ENCODE results near the gene WNT6. TPM values are rescaled to one million over a fixed set of nuclear protein-coding genes. Genes with fewer than 3 reads are reported as not detected.

WNT6 gene
- total RNA-seq, 3 donors from 2014 or later: 0.11 TPM; not detected in 2

DNA sequence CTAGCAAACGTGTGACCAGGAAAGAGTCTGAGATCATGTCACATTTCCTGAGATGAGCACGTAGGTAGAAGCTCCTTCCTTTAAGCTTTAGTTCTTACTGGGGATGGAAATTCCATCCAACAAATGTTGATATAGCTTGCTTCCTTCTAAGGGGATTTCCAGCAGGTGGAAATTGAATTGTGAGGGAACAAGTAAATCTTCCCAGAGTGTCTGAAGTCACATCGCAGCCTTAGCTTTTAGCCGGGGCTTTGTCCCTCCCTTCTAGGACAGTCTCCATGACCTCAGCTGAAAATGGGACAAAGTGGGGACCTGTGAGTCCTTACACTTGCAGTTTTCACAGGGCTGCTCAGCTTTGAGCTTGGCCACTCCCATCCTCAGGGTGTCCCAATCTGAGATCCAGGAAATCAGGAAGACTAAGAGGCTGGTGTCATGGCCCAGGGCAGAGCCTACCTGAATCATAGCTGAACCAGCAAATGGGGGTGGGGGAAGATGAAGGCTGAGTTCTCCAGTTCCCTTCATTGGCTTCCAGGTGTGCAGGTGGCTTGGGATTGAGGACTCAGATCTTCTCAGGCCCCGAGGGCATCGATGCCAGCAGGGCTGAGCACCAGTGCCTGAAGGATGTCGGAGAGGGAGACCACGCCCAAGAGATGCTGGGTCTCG is 36.3 kb upstream of the WNT6 start:
- H3K36me3 Mint-ChIP-seq (ENCODE audit: insufficient read depth): no peaks in the 10 kb centered on the region

DNA sequence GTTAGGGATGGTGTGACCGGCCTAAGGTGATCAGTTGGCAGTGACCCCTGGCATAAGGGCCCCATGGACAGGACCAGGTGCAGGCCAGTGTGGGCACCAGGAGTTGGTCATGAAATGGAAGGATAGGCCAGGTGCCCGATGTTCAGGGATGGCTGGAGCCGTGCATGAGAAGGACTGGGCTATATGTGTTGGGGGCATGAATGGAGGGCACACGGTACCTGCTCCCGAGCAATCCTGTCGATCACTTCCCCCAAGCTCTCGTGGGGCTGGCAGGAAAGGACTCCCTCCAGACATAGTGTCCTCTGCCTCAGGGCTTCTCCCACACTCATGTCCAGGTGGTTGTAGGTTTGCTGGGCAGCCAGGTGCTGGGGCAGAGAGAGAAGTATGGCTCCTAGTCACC is 35.6 kb upstream of the WNT6 start:
- Mint-ChIP-seq H3K9me3 (no peaks in the 10 kb centered on the region), H3K4me3 (no peak overlapping the region), H3K27me3 (ENCODE audit: low read depth) (peaks cover 13% of the 10 kb centered on the region), H3K4me1 (ENCODE audit: low read depth) (no peaks in the 10 kb centered on the region), H3K36me3 (ENCODE audit: insufficient read depth) (no peaks in the 10 kb centered on the region)
- DNase-seq (no peak), ATAC-seq (no peak)

More for the DNA sequence above, 36.3 kb upstream of the WNT6 start:
- no peak overlapping the region for H3K4me3 Mint-ChIP-seq
- H3K9me3 Mint-ChIP-seq: no peaks in the 10 kb centered on the region
- peaks cover 11% of the 10 kb centered on the region for H3K27me3 Mint-ChIP-seq (ENCODE audit: low read depth)
- H3K4me1 Mint-ChIP-seq (ENCODE audit: low read depth): no peaks in the 10 kb centered on the region
- ATAC-seq (no peak), DNase-seq (no peak)

DNA sequence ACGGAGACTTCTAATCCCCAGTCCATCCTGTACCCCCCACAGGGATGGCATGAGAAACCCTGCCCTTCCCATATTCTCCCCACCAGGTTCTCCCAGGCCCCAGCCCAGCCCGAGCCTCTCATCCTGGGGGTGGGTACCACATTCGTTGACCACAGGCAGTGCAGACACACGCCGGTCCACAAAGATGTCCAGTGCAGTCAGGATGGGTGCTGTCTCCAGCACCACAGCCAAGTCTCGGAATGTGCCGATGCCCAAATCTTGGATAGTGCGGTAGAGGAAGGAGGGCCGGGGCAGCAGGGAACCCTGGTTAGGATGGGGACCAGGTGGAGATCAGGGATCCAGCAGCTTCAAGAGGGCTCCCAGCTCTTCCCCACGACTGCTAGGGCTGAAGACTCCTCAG is 32.8 kb upstream of the WNT6 start:
- DNase-seq (no peak), ATAC-seq (no peak)
- Mint-ChIP-seq H3K9me3 (no peaks in the 10 kb centered on the region), H3K36me3 (ENCODE audit: insufficient read depth) (no peaks in the 10 kb centered on the region), H3K4me1 (ENCODE audit: low read depth) (no peaks in the 10 kb centered on the region), H3K27me3 (ENCODE audit: low read depth) (peaks cover 19% of the 10 kb centered on the region), H3K4me3 (no peak overlapping the region)

- H3K27me3 Mint-ChIP-seq (ENCODE audit: low read depth): peaks cover 27% of the 10 kb centered on the region
- no peak overlapping the region for H3K4me3 Mint-ChIP-seq
- H3K4me1 Mint-ChIP-seq (ENCODE audit: low read depth): no peaks in the 10 kb centered on the region
- no peaks in the 10 kb centered on the region for H3K9me3 Mint-ChIP-seq
- no peak for ATAC-seq
- DNase-seq: no peak
- no peaks in the 10 kb centered on the region for H3K36me3 Mint-ChIP-seq (ENCODE audit: insufficient read depth)
These were observed 31.7 kb upstream of the WNT6 start for GRCh38 chr2:218827701-218828476.

GRCh38 chr2:218828477-218828778 is 31.2 kb upstream of the WNT6 start:
- Mint-ChIP-seq H3K4me3 (no peak overlapping the region), H3K36me3 (ENCODE audit: insufficient read depth) (no peaks in the 10 kb centered on the region), H3K9me3 (no peaks in the 10 kb centered on the region), H3K4me1 (ENCODE audit: low read depth) (no peaks in the 10 kb centered on the region), H3K27me3 (ENCODE audit: low read depth) (peaks cover 27% of the 10 kb centered on the region)
- DNase-seq (no peak), ATAC-seq (no peak)

DNA sequence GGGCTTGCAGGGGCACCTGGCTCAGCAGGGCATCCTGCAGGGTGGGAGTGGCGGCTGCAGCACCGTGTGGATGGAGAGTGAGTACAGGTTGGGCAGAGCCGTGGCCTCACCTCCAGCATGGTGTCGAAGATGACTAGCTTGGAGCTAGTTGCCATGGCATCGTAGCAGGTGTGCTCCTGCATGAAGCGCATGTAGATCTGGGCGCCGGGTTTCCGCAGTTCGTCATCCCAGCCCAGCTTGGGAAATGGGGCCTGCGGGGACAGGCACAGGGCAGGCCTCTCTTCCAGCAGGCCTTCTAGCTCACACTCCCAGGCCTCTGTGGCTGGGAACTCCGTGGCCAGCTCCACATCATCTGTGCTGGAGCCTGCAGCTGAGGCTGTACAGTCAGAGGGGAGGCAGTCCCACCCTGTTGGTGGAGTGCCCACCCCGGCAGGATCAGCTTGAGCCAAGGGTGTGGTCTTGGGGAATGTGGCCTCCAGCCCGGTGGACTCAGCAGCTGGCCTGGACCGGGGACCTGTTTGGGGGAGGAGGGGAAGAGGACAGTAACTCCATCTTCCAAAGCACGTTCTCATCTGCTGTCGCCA is 29.6 kb upstream of the WNT6 start:
- ATAC-seq (no peak), DNase-seq (no peak)
- Mint-ChIP-seq H3K4me1 (ENCODE audit: low read depth) (no peaks in the 10 kb centered on the region), H3K9me3 (no peaks in the 10 kb centered on the region), H3K36me3 (ENCODE audit: insufficient read depth) (no peaks in the 10 kb centered on the region), H3K27me3 (ENCODE audit: low read depth) (peaks cover 29% of the 10 kb centered on the region), H3K4me3 (no peak overlapping the region)

DNA sequence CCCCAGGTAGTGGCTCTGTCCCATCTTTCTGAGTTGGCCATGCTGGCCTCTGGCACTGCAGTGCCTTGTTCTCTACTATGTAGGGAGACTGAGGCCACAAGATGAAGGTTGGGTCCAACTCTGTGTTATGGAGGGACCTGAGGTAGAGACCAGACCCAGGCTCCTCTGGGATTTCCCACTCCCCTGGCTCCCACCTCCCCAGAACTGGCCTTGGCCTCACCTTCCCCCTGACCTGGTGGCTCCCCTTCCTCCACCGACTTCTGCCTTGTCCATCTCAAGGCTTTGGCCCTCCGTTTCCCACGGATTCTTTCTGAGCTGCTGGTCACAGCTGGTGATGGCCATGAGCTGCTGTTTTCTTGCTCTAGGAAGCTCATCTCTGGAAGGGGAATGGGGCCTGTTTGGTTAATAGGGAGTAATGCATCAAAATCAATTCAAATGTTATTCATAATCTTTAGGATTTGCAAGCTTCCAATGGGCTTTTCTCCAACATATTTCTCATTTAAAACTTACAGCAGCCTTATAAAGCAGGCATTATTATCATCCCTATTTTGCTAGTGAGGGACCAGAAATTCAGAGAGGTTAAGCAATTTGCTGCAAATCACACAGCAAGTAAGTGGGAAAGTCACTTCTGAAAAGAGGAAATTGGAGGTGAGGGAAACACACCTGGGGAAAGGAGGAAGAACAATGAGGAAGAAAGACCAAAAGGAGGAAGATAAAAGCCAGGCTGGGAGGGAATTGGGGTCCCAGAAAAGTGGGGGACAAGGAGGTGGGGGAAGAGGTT is 28.9 kb upstream of the WNT6 start:
- no peaks in the 10 kb centered on the region for H3K9me3 Mint-ChIP-seq
- H3K27me3 Mint-ChIP-seq (ENCODE audit: low read depth): peaks cover 31% of the 10 kb centered on the region
- H3K4me1 Mint-ChIP-seq (ENCODE audit: low read depth): no peaks in the 10 kb centered on the region
- no peak overlapping the region for H3K4me3 Mint-ChIP-seq
- H3K36me3 Mint-ChIP-seq (ENCODE audit: insufficient read depth): no peaks in the 10 kb centered on the region
- DNase-seq (no peak), ATAC-seq (no peak)

DNA sequence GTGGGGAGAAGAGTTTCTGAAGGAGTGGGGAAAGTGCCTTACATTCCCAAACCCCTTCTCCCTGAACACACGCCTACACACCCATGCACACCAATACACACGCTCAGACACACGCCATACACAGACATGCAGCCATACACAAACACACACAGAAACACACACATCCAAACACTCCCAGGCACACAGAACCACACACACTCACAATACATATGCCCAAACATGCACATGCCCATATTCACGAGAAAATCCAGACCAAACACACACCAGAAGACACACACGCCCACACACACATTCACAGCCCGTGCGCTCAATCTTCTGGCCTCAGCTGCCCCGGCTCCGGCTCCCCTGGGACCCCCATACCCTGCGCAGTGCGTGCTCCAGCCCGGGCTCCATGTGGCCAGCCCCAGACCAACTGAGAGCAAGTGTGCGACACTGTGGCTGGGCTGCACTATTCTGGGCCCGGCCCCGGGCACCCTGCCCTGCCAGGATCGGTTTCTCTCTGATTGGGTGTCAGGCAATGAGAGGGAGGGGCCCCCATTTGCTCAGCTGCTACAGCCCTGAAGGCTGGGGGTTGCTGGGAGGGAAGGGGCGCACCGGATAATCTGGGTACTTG is 28.1 kb upstream of the WNT6 start, which contains the start of gene PRKAG3:
Gene PRKAG3, minus strand, starts transcription at position 426 of the 613 bp plus-strand sequence.
- Mint-ChIP-seq H3K9me3 (no peaks in the 10 kb centered on the region), H3K27me3 (ENCODE audit: low read depth) (peaks cover 31% of the 10 kb centered on the region), H3K36me3 (ENCODE audit: insufficient read depth) (no peaks in the 10 kb centered on the region), H3K4me1 (ENCODE audit: low read depth) (no peaks in the 10 kb centered on the region), H3K4me3 (no peak within 1 kb of the TSS)
- DNase-seq: no peak
- ATAC-seq: no peak

DNA sequence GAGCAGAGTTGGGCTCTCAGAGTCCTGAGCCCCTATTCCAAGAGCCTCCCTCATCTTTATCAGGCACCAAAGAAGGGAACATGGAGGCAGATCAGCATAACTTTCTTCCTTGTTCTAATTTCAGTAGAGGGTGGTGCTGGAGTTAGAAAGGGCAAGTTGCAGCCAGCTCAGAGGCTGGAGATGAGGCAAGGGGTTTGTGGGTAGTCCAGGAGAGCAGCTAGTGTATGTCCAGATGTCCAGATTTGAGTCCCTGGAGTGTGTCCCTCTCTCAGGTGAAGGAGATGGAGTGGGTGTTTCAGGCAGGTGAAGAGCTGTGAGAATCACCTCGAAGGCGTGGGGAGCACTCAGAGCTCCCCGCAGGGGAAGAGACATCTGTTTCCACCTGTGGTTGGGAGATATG is 27.5 kb upstream of the WNT6 start:
- DNase-seq (no peak), ATAC-seq (no peak)
- H3K4me1 Mint-ChIP-seq (ENCODE audit: low read depth): no peaks in the 10 kb centered on the region
- peaks cover 35% of the 10 kb centered on the region for H3K27me3 Mint-ChIP-seq (ENCODE audit: low read depth)
- H3K4me3 Mint-ChIP-seq: no peak overlapping the region
- no peaks in the 10 kb centered on the region for H3K36me3 Mint-ChIP-seq (ENCODE audit: insufficient read depth)
- no peaks in the 10 kb centered on the region for H3K9me3 Mint-ChIP-seq

DNA sequence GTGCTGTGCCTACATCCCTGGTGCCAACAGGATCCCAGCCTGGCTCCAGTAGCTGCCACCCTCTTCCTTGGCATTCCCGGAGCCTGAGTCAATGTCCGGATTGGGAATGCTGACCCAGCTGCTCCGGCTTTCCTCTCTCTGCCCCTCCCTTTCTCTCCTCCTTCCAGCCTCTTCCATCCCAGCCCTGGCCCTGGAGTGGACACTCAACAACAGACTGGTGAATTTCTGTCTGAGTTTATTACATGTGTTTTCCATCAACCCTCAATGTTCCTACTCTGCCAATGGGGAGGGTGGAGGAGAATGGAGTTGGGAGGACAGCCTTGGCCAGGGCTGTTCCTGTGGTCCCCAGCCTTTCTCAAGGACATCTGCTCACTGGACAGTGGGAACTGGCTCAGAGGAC is 27.1 kb upstream of the WNT6 start:
- ATAC-seq (no peak), DNase-seq (no peak)
- Mint-ChIP-seq H3K36me3 (ENCODE audit: insufficient read depth) (no peaks in the 10 kb centered on the region), H3K27me3 (ENCODE audit: low read depth) (peaks cover 38% of the 10 kb centered on the region), H3K4me3 (no peak overlapping the region), H3K4me1 (ENCODE audit: low read depth) (no peaks in the 10 kb centered on the region), H3K9me3 (peaks cover 2% of the 10 kb centered on the region)

- Mint-ChIP-seq H3K4me1 (ENCODE audit: low read depth) (no peaks in the 10 kb centered on the region), H3K4me3 (no peak overlapping the region), H3K9me3 (peaks cover 8% of the 10 kb centered on the region), H3K36me3 (ENCODE audit: insufficient read depth) (no peaks in the 10 kb centered on the region), H3K27me3 (ENCODE audit: low read depth) (peaks cover 41% of the 10 kb centered on the region)
- DNase-seq (no peak), ATAC-seq (no peak)
These were observed 26.5 kb upstream of the WNT6 start for GRCh38 chr2:218833023-218833609.

DNA sequence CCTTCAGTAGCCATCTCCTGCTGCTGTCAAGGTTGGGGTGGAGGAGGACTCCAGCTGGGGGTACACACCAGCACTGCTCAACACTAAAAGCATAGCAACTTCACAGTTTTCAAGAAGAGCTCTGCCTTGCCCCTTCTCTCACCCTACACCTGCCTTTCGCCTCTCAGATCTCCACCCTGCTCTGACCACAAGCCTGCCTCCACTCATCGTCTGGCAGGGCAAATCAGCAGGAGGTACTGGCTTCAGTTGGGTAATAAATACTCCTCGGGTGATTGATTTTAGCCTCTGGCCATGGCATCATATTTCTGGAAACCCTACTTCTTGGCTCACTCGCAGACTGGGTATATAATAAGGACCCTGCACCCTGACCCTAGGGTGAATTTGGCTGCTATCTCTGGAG is 24.9 kb upstream of the WNT6 start:
- no peaks in the 10 kb centered on the region for H3K36me3 Mint-ChIP-seq (ENCODE audit: insufficient read depth)
- H3K4me1 Mint-ChIP-seq (ENCODE audit: low read depth): no peaks in the 10 kb centered on the region
- H3K27me3 Mint-ChIP-seq (ENCODE audit: low read depth): peaks cover 48% of the 10 kb centered on the region
- DNase-seq: no peak
- H3K9me3 Mint-ChIP-seq: peaks cover 9% of the 10 kb centered on the region
- H3K4me3 Mint-ChIP-seq: no peak overlapping the region
- ATAC-seq: no peak

DNA sequence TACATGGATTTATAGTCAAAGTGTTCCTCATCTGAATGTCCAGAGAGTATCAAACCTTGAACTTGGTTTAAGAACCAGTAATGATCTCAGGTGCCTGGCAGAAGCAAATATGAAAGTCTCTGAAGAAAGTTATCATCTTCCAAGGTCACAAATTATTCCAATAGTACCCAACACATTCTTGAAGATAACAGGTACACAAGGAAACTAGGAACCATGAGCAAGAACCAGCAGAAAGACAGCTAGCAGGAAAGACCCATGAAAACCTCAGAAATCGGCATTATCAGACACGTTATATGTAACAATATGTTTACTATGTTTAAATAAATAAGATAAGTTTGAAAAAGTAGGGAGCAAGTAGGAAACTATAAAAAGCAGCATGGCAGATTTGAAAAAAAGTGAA is 22.1 kb upstream of the WNT6 start:
- no peaks in the 10 kb centered on the region for H3K4me1 Mint-ChIP-seq (ENCODE audit: low read depth)
- H3K27me3 Mint-ChIP-seq (ENCODE audit: low read depth): peaks cover 48% of the 10 kb centered on the region
- no peaks in the 10 kb centered on the region for H3K36me3 Mint-ChIP-seq (ENCODE audit: insufficient read depth)
- H3K4me3 Mint-ChIP-seq: no peak overlapping the region
- ATAC-seq (no peak), DNase-seq (no peak)
- peaks cover 9% of the 10 kb centered on the region for H3K9me3 Mint-ChIP-seq

DNA sequence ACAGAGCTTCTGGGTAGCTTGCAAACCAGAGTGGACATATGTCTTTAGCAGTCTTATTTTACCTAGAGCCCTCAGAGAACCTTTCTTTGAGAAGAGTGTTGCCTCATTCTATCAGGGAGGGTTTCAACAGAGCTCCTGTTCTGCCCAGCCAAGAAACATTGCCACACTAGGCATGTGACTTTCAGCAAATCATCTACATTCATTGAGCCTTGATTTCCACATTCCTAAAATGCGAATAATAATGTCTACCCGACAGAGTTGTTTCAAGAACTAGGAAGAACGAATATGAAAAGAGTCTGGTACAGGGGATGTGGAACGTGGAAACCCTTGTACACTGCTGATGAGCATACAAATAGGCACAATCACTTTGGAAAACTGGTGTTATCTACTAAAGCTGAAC is 20.2 kb upstream of the WNT6 start:
- H3K27me3 Mint-ChIP-seq (ENCODE audit: low read depth): peaks cover 49% of the 10 kb centered on the region
- H3K4me3 Mint-ChIP-seq: no peak overlapping the region
- H3K9me3 Mint-ChIP-seq: peaks cover 12% of the 10 kb centered on the region
- no peaks in the 10 kb centered on the region for H3K36me3 Mint-ChIP-seq (ENCODE audit: insufficient read depth)
- no peaks in the 10 kb centered on the region for H3K4me1 Mint-ChIP-seq (ENCODE audit: low read depth)
- ATAC-seq (no peak), DNase-seq (no peak)
